Caco-2 (cell line): ENCODE data around the gene TMEM129. TPM values are rescaled to one million over a fixed set of nuclear protein-coding genes. Genes with fewer than 3 reads are reported as not detected.

Experiments
- BruUV-seq: library from RNA; stranded (reverse); fragments of 400-500 nt; replicated peaks from 2 replicates; lab custom pipeline; 2021; lab: Mats Ljungman, UMichigan
- CTCF ChIA-PET: fragments of 300-600 bp; sonication (Branson Sonifier 250); formaldehyde crosslinking; loops from one replicate; lab custom pipeline; 2022; ENCODE audit warnings: antibody characterized with exemption; lab: Charles Lee
- POLR2A ChIA-PET: fragments of 300-600 bp; sonication (Branson Sonifier 250); formaldehyde crosslinking; loops from one replicate; lab custom pipeline; 2022; ENCODE audit warnings: antibody characterized with exemption; lab: Charles Lee
- DNase-seq, 2 experiments: peaks; one replicate each; pipeline versions ENCODE4 v3.0.0 to v3.0.0-alpha.2; 2020 to 2022
- H3K27me3 ChIP-seq: replicated peaks from 2 replicates; pipeline ENCODE4 v1.6.0; 2011; ENCODE audit warnings: low read length; ENCODE audit not compliant: control insufficient read depth, insufficient read depth
- H3K36me3 ChIP-seq: 2 replicates; pipeline ENCODE4 v1.5.1; 2011; ENCODE audit warnings: low read length; ENCODE audit not compliant: control insufficient read depth, insufficient read depth
- H3K4me1 ChIP-seq: fragments of 250-450 bp; sonication (Bioruptor Pico); 2 replicates; pipeline ENCODE4 v1.5.1; 2020; ENCODE audit warnings: mild to moderate bottlenecking
- H3K4me3 ChIP-seq: 2 replicates; pipeline ENCODE4 v1.5.1; 2011; ENCODE audit warnings: low read depth, mild to moderate bottlenecking, control low read depth, low read length
- H3K9me3 ChIP-seq: fragments of 250-450 bp; sonication (Bioruptor Pico); 2 replicates; pipeline ENCODE4 v1.5.1; 2020; ENCODE audit warnings: mild to moderate bottlenecking, moderate library complexity
- H3K27ac Mint-ChIP-seq: one replicate; pipeline ENCODE4 v1.8.0; 2022; ENCODE audit warnings: mixed read lengths; ENCODE audit not compliant: unreplicated experiment
- H3K27me3 Mint-ChIP-seq: one replicate; pipeline ENCODE4 v1.8.0; 2022; ENCODE audit warnings: mixed read lengths; ENCODE audit not compliant: insufficient read depth, unreplicated experiment
- H3K36me3 Mint-ChIP-seq: one replicate; pipeline ENCODE4 v1.8.0; 2022; ENCODE audit warnings: mild to moderate bottlenecking, mixed read lengths; ENCODE audit not compliant: insufficient read depth, unreplicated experiment
- H3K4me1 Mint-ChIP-seq: one replicate; pipeline ENCODE4 v1.8.0; 2022; ENCODE audit warnings: low read depth, mixed read lengths; ENCODE audit not compliant: unreplicated experiment
- H3K4me3 Mint-ChIP-seq: one replicate; pipeline ENCODE4 v1.8.0; 2022; ENCODE audit warnings: mild to moderate bottlenecking, moderate library complexity, mixed read lengths; ENCODE audit not compliant: unreplicated experiment
- H3K9me3 Mint-ChIP-seq: one replicate; pipeline ENCODE4 v1.8.0; 2022; ENCODE audit warnings: mixed read lengths; ENCODE audit not compliant: unreplicated experiment
- intact Hi-C: fragments of 100-400 bp; cut with micrococcal nuclease; formaldehyde crosslinking; loops from one replicate; pipeline ENCODE4 v1.10.0; 2022; ENCODE audit not compliant: unreplicated experiment
- total RNA-seq: library from RNA; stranded (reverse); gene quantifications from 2 replicates; pipeline ENCODE4 v1.2.3, GENCODE V29; 2022
- TF ChIP-seq, protein P1 (sequence below), 2 experiments: fragments of 200-600 bp in 1 of 2; IDR thresholded peaks; 1 replicate in 1 of 2; 2 replicates in 1 of 2; pipeline versions ENCODE4 v1.5.1 to v1.8.0; 2011 to 2022; ENCODE audit warnings: antibody characterized with exemption in 1 of 2, control low read depth in 1 of 2, inconsistent platforms in 1 of 2, low read depth in 1 of 2, low read length in 1 of 2, mild to moderate bottlenecking in 1 of 2, moderate library complexity in 1 of 2; ENCODE audit not compliant: insufficient read depth in 1 of 2, severe bottlenecking in 1 of 2, unreplicated experiment in 1 of 2

TMEM129 gene
- total RNA-seq, 1 experiment from 2014 or later: 39.0 TPM

DNA sequence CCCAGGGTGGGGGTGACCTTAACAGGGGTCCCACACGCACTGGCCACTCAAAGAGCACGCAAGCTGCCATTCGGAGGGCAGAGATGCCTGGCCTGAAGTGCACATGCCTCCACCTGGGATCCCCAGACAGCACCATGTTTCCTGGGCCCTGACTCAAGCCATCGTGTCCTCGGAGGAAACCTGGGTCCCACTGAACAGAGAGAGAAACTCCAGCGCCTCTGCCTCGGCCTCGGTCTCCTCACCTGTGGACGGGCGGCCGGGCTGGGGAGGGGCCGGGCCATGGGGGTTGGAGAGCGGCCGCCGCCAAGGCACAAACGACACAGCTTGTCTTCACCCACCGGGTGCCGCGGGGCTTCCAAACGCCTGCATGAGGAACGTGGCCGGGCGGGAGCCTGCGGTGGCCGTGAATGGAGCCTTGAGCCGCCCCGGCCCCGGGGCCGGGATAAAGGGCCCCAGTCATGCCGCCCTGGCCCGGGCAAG, 42.0 kb upstream of the TMEM129 start:
- Histone ChIP-seq H3K36me3 (no peaks in the 10 kb centered on the region), H3K4me1 (peaks cover 28% of the 10 kb centered on the region), H3K9me3 (no peaks in the 10 kb centered on the region), H3K4me3 (no peak overlapping the region), H3K27me3 (no peaks in the 10 kb centered on the region)
- TF ChIP-seq, protein P1, sequence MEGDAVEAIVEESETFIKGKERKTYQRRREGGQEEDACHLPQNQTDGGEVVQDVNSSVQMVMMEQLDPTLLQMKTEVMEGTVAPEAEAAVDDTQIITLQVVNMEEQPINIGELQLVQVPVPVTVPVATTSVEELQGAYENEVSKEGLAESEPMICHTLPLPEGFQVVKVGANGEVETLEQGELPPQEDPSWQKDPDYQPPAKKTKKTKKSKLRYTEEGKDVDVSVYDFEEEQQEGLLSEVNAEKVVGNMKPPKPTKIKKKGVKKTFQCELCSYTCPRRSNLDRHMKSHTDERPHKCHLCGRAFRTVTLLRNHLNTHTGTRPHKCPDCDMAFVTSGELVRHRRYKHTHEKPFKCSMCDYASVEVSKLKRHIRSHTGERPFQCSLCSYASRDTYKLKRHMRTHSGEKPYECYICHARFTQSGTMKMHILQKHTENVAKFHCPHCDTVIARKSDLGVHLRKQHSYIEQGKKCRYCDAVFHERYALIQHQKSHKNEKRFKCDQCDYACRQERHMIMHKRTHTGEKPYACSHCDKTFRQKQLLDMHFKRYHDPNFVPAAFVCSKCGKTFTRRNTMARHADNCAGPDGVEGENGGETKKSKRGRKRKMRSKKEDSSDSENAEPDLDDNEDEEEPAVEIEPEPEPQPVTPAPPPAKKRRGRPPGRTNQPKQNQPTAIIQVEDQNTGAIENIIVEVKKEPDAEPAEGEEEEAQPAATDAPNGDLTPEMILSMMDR (IDR thresholded peaks at IDR 0.05; ENCODE audit: insufficient read depth in 1 of 2, low read depth in 1 of 2, low read length in 1 of 2, severe bottlenecking in 1 of 2, unreplicated experiment in 1 of 2): no peak
- ChIA-PET POLR2A (interaction anchor here (0.6 kb wide), 1 partner anchor 246 kb away, joined by 3 read pairs; the partner anchor contains the start of gene NELFA), CTCF (no interaction called here)
- DNase-seq: no peak
- intact Hi-C loops: no loop called here
- H3K36me3 Mint-ChIP-seq: no peaks in the 10 kb centered on the region
- H3K4me1 Mint-ChIP-seq: peaks cover 6% of the 10 kb centered on the region
- no peak overlapping the region for H3K4me3 Mint-ChIP-seq
- H3K27ac Mint-ChIP-seq: no peak overlapping the region
- BruUV-seq: no TSS peak
- H3K27me3 Mint-ChIP-seq: no peaks in the 10 kb centered on the region
- no peaks in the 10 kb centered on the region for H3K9me3 Mint-ChIP-seq

DNA sequence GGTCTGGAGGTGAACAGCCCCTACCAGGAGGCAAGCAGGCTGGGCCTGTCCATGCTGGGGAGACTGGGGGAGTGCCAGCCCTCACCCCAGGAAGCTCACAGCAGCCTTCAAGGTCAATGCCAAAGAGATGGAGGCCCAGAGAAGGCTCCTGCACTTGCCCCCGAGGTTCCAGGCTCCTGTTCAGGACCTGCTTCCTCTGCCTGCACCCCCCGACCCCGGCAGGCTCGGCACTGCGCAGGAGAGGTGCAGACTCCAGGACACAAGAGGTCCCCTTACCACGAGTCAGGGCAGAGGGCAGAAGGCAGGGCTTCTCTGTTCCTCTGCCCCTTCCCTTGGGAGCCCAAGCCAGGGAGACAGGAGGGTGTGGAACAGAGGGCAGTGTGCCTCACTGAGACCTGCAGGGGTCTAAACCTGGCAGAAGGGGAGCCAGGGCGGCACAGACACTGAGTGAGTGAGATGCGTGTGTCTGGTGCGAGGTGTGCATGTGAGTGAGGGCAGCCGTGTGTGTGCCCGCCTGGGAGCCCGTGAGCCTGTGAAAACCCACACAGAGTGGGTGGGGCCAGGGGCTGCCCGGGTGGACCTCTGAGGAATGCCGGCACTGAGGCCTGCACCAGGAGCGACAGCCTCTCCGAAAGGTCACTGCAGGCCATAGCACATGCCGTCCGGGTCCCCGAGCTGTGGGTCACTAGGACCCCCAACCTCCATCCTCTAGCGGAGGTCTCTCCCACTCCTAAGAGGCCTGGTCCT, 41.3 kb upstream of the TMEM129 start:
- no peaks in the 10 kb centered on the region for H3K36me3 Mint-ChIP-seq
- ChIA-PET CTCF (no interaction called here), POLR2A (interaction anchor here (0.6 kb wide), 1 partner anchor 246 kb away, joined by 3 read pairs; the partner anchor contains the start of gene NELFA)
- Histone ChIP-seq H3K4me1 (peaks cover 28% of the 10 kb centered on the region), H3K4me3 (no peak overlapping the region), H3K9me3 (no peaks in the 10 kb centered on the region), H3K27me3 (no peaks in the 10 kb centered on the region), H3K36me3 (no peaks in the 10 kb centered on the region)
- H3K9me3 Mint-ChIP-seq: no peaks in the 10 kb centered on the region
- intact Hi-C loops: no loop called here
- TF ChIP-seq, protein P1 (IDR thresholded peaks at IDR 0.05; ENCODE audit: insufficient read depth in 1 of 2, low read depth in 1 of 2, low read length in 1 of 2, severe bottlenecking in 1 of 2, unreplicated experiment in 1 of 2): no peak
- peaks cover 6% of the 10 kb centered on the region for H3K4me1 Mint-ChIP-seq
- DNase-seq: no peak
- no peak overlapping the region for H3K27ac Mint-ChIP-seq
- H3K27me3 Mint-ChIP-seq: no peaks in the 10 kb centered on the region
- no TSS peak for BruUV-seq
- no peak overlapping the region for H3K4me3 Mint-ChIP-seq

- Histone ChIP-seq H3K36me3 (no peaks in the 10 kb centered on the region), H3K4me3 (no peak overlapping the region), H3K9me3 (no peaks in the 10 kb centered on the region), H3K4me1 (peaks cover 22% of the 10 kb centered on the region), H3K27me3 (no peaks in the 10 kb centered on the region)
- Mint-ChIP-seq H3K4me3 (no peak overlapping the region), H3K36me3 (no peaks in the 10 kb centered on the region), H3K4me1 (peaks cover 6% of the 10 kb centered on the region), H3K9me3 (no peaks in the 10 kb centered on the region), H3K27me3 (no peaks in the 10 kb centered on the region), H3K27ac (no peak overlapping the region)
- POLR2A ChIA-PET: no interaction called here
- BruUV-seq: no TSS peak
- TF ChIP-seq, protein P1 (IDR thresholded peaks at IDR 0.05; ENCODE audit: insufficient read depth in 1 of 2, low read depth in 1 of 2, low read length in 1 of 2, severe bottlenecking in 1 of 2, unreplicated experiment in 1 of 2): no peak
- CTCF ChIA-PET: no interaction called here
- intact Hi-C loops: no loop called here
- DNase-seq: no peak
Measured at GRCh38 chr4:1761130-1761689, 40.1 kb upstream of the TMEM129 start.
